GM21367 (cell line): ENCODE data around the gene EAF1.
"Not testable (repeated sequence)": the region's sequence is repeated elsewhere in the genome, so short reads cannot be mapped to it uniquely, and the experiment has no call there.

Experiments used
- ATAC-seq: cut with Tn5 transposase; IDR thresholded peaks from one replicate; pipeline ENCODE4 v1.9.1; 2021; ENCODE audit not compliant: unreplicated experiment

EAF1 gene

GRCh38 chr3:15477951-15478639, 50.7 kb downstream of the EAF1 start:
- no peak for ATAC-seq

GRCh38 chr3:15478640-15478979, 51.2 kb downstream of the EAF1 start:
- ATAC-seq = no peak

GRCh38 chr3:15479400-15480224, 52.2 kb downstream of the EAF1 start:
- ATAC-seq = no peak

GRCh38 chr3:15484551-15484950, 57.2 kb downstream of the EAF1 start:
- ATAC-seq = not testable (repeated sequence)

- ATAC-seq = no peak
Measured at GRCh38 chr3:15486020-15486419, 58.6 kb downstream of the EAF1 start.

- no peak for ATAC-seq
Measured at GRCh38 chr3:15486979-15487378, 59.6 kb downstream of the EAF1 start.

- ATAC-seq = no peak
Measured at GRCh38 chr3:15488002-15488401, 60.6 kb downstream of the EAF1 start.

GRCh38 chr3:15490158-15490557, 62.8 kb downstream of the EAF1 start:
- no peak for ATAC-seq

GRCh38 chr3:15491143-15491542, 63.7 kb downstream of the EAF1 start:
- ATAC-seq = no peak
